HG02885 (cell line): ENCODE data around the gene SNX17.
A peak's percentile ranks its signal among the peaks of the same experiment; 100 is the strongest.
"Not testable (repeated sequence)": the region's sequence is repeated elsewhere in the genome, so short reads cannot be mapped to it uniquely, and the experiment has no call there.

Experiments
- ATAC-seq: cut with Tn5 transposase; IDR thresholded peaks from one replicate; pipeline ENCODE4 v1.9.1; 2021; ENCODE audit warnings: mild to moderate bottlenecking; ENCODE audit not compliant: unreplicated experiment, poor library complexity

Gene SNX17

GRCh38 chr2:27370026-27370815 lies at the start of gene SNX17, which contains the start of gene EIF2B4:
Gene SNX17, plus strand, starts transcription at chr2:27370616. Its CDS starts 128 bp downstream, at chr2:27370744.
Gene EIF2B4, minus strand, starts transcription at chr2:27370338. Its CDS starts 24 bp downstream, at chr2:27370314.
- ATAC-seq: peak; percentile 91

GRCh38 chr2:27320958-27321543 lies 49.4 kb upstream of the SNX17 start:
- no peak for ATAC-seq

GRCh38 chr2:27322301-27322765 lies 48.1 kb upstream of the SNX17 start:
- no peak for ATAC-seq

- peak; percentile 92 for ATAC-seq
Observed at GRCh38 chr2:27322766-27323595, 47.4 kb upstream of the SNX17 start, which contains the start of gene MPV17. Gene MPV17, minus strand, starts transcription at chr2:27323097. Its CDS starts 580 bp downstream, at chr2:27322517.

- ATAC-seq: no peak
Observed at GRCh38 chr2:27323596-27324285, 46.7 kb upstream of the SNX17 start.

GRCh38 chr2:27324720-27325119 lies 45.7 kb upstream of the SNX17 start:
- ATAC-seq: no peak

- ATAC-seq: no peak
Observed at GRCh38 chr2:27335311-27335710, 35.1 kb upstream of the SNX17 start.

GRCh38 chr2:27336173-27336572 lies 34.2 kb upstream of the SNX17 start:
- no peak for ATAC-seq

- no peak for ATAC-seq
Observed at GRCh38 chr2:27347641-27348040, 22.8 kb upstream of the SNX17 start.

GRCh38 chr2:27350106-27350693 lies 20.2 kb upstream of the SNX17 start:
- ATAC-seq: no peak

GRCh38 chr2:27351802-27352598 lies 18.4 kb upstream of the SNX17 start:
- no peak for ATAC-seq

- ATAC-seq: not testable (repeated sequence)
Observed at GRCh38 chr2:27353386-27353761, 17.0 kb upstream of the SNX17 start.

- no peak for ATAC-seq
Observed at GRCh38 chr2:27353762-27354596, 16.4 kb upstream of the SNX17 start.

- no peak for ATAC-seq
Observed at GRCh38 chr2:27354597-27354927, 15.9 kb upstream of the SNX17 start.

GRCh38 chr2:27356056-27356381 lies 14.4 kb upstream of the SNX17 start:
- peak; percentile 30 for ATAC-seq

- ATAC-seq: peak; percentile 86
Observed at GRCh38 chr2:27356382-27357181, 13.8 kb upstream of the SNX17 start, which contains the start of gene GTF3C2. Gene GTF3C2, minus strand, starts transcription at chr2:27356764. Its CDS starts 13,210 bp downstream, at chr2:27343554.

- no peak for ATAC-seq
Observed at GRCh38 chr2:27362678-27363420, 7.6 kb upstream of the SNX17 start.
